ENCODE measurements around the gene RFC3. TPM values are rescaled to one million over a fixed set of nuclear protein-coding genes. Genes with fewer than 3 reads are reported as not detected.

RFC3 gene
- total RNA-seq, 1 experiment from 2014 or later, result 30.8 TPM

- Mint-ChIP-seq H3K27me3 (ENCODE audit: unreplicated experiment) (no peaks in the 10 kb centered on the region), H3K9me3 (ENCODE audit: low read depth, unreplicated experiment) (no peaks in the 10 kb centered on the region), H3K27ac (ENCODE audit: unreplicated experiment) (no peak overlapping the region), H3K4me1 (ENCODE audit: low read depth, unreplicated experiment) (no peaks in the 10 kb centered on the region), H3K36me3 (ENCODE audit: insufficient read depth, unreplicated experiment) (no peaks in the 10 kb centered on the region), H3K4me3 (ENCODE audit: low read depth, unreplicated experiment) (no peak overlapping the region)
- no TSS peak for BruUV-seq (replicated peaks)
- CTCF ChIA-PET, result interaction anchor here (0.6 kb wide), 1 partner anchor 1500 kb away, joined by 4 read pairs; no protein-coding TSS in a partner anchor
- intact Hi-C loops (cut with micrococcal nuclease; ENCODE audit: unreplicated experiment), result no loop called here
- TF ChIP-seq CTCF (IDR thresholded peaks at IDR 0.05; ENCODE audit: unreplicated experiment), result no peak
- no peak for DNase-seq
Observed at GRCh38 chr13:33875618-33876401, 57.9 kb downstream of the RFC3 start.

- BruUV-seq (replicated peaks), result no TSS peak
- CTCF ChIA-PET, result no interaction called here
- intact Hi-C loops (cut with micrococcal nuclease; ENCODE audit: unreplicated experiment), result no loop called here
Observed at GRCh38 chr13:33876716-33877394, 58.9 kb downstream of the RFC3 start.

GRCh38 chr13:33879118-33879517 lies 61.2 kb downstream of the RFC3 start:
- no peak for DNase-seq
- H3K4me1 Mint-ChIP-seq (ENCODE audit: low read depth, unreplicated experiment), result no peaks in the 10 kb centered on the region
- TF ChIP-seq CTCF (IDR thresholded peaks at IDR 0.05; ENCODE audit: unreplicated experiment), result no peak
- intact Hi-C loops (cut with micrococcal nuclease; ENCODE audit: unreplicated experiment), result no loop called here
- H3K36me3 Mint-ChIP-seq (ENCODE audit: insufficient read depth, unreplicated experiment), result no peaks in the 10 kb centered on the region
- H3K27ac Mint-ChIP-seq (ENCODE audit: unreplicated experiment), result no peak overlapping the region
- H3K4me3 Mint-ChIP-seq (ENCODE audit: low read depth, unreplicated experiment), result no peak overlapping the region
- H3K27me3 Mint-ChIP-seq (ENCODE audit: unreplicated experiment), result no peaks in the 10 kb centered on the region
- BruUV-seq (replicated peaks), result no TSS peak
- H3K9me3 Mint-ChIP-seq (ENCODE audit: low read depth, unreplicated experiment), result no peaks in the 10 kb centered on the region
- CTCF ChIA-PET, result no interaction called here

More at GRCh38 chr13:33876716-33877394, 58.9 kb downstream of the RFC3 start:
- TF ChIP-seq CTCF (IDR thresholded peaks at IDR 0.05; ENCODE audit: unreplicated experiment), result no peak
- H3K27ac Mint-ChIP-seq (ENCODE audit: unreplicated experiment), result no peak overlapping the region
- no peaks in the 10 kb centered on the region for H3K36me3 Mint-ChIP-seq (ENCODE audit: insufficient read depth, unreplicated experiment)
- H3K4me3 Mint-ChIP-seq (ENCODE audit: low read depth, unreplicated experiment), result no peak overlapping the region
- H3K4me1 Mint-ChIP-seq (ENCODE audit: low read depth, unreplicated experiment), result no peaks in the 10 kb centered on the region
- no peak for DNase-seq
- no peaks in the 10 kb centered on the region for H3K27me3 Mint-ChIP-seq (ENCODE audit: unreplicated experiment)
- H3K9me3 Mint-ChIP-seq (ENCODE audit: low read depth, unreplicated experiment), result no peaks in the 10 kb centered on the region

- CTCF ChIA-PET, result no interaction called here
- H3K9me3 Mint-ChIP-seq (ENCODE audit: low read depth, unreplicated experiment), result no peaks in the 10 kb centered on the region
- H3K4me1 Mint-ChIP-seq (ENCODE audit: low read depth, unreplicated experiment), result no peaks in the 10 kb centered on the region
- intact Hi-C loops (cut with micrococcal nuclease; ENCODE audit: unreplicated experiment), result no loop called here
- no peaks in the 10 kb centered on the region for H3K27me3 Mint-ChIP-seq (ENCODE audit: unreplicated experiment)
- H3K36me3 Mint-ChIP-seq (ENCODE audit: insufficient read depth, unreplicated experiment), result no peaks in the 10 kb centered on the region
- DNase-seq, result no peak
- H3K4me3 Mint-ChIP-seq (ENCODE audit: low read depth, unreplicated experiment), result no peak overlapping the region
- no peak overlapping the region for H3K27ac Mint-ChIP-seq (ENCODE audit: unreplicated experiment)
- BruUV-seq (replicated peaks), result no TSS peak
- no peak for TF ChIP-seq CTCF (IDR thresholded peaks at IDR 0.05; ENCODE audit: unreplicated experiment)
Observed at GRCh38 chr13:33882804-33883203, 64.9 kb downstream of the RFC3 start.
